PC-9 (cell line): ENCODE data around the gene SDK1.

ENCODE experiments used
- CTCF ChIP-seq: fragments of 200-600 bp; sonication (generic); conservative IDR thresholded peaks from 2 replicates; pipeline ENCODE4 v1.6.1; 2017; ENCODE audit warnings: mixed run types, antibody characterized with exemption, mild to moderate bottlenecking, moderate library complexity
- EZH2 ChIP-seq: fragments of 200-600 bp; sonication (generic); IDR thresholded peaks from 2 replicates; pipeline ENCODE4 v1.8.0; 2017; ENCODE audit warnings: antibody characterized with exemption, low read depth

GRCh38 chr7:4245866-4246470 is 944.9 kb downstream of the SDK1 start:
- no peak for TF ChIP-seq CTCF
- no peak for TF ChIP-seq EZH2
